ENCODE measurements around the gene CLDN12. TPM values are rescaled to one million over a fixed set of nuclear protein-coding genes. Genes with fewer than 3 reads are reported as not detected.

CLDN12 gene
- total and polyA plus RNA-seq, 2 of the 13 experiments (the other 11 are each of a cell fraction or from before 2014, with no cell fraction given), result 44.1 to 114 TPM

- no peak for TF ChIP-seq ZNF746 (CRISPR knock-in tag; IDR thresholded peaks at IDR 0.05)
- TF ChIP-seq NBN (conservative IDR thresholded peaks at IDR 0.05), result no peak
- no peak; the same call in 1 of the 2 replicates for TF ChIP-seq ZNF362 (CRISPR knock-in tag; IDR thresholded peaks at IDR 0.05; ENCODE audit: borderline replicate concordance)
- no peak for TF ChIP-seq ZNF7 (CRISPR knock-in tag; IDR thresholded peaks at IDR 0.05)
- peak; percentile 89 for TF ChIP-seq ZNF574 (CRISPR knock-in tag; IDR thresholded peaks at IDR 0.05)
- peak; percentile 30; the same call in 1 of the 2 replicates for TF ChIP-seq SMYD3 (CRISPR knock-in tag; IDR thresholded peaks at IDR 0.05)
- peak; percentile 71; the same call in 1 of the 2 replicates for TF ChIP-seq NR2C2 (CRISPR knock-in tag; IDR thresholded peaks at IDR 0.05; ENCODE audit: borderline replicate concordance)
- TF ChIP-seq ZNF781 (CRISPR knock-in tag; IDR thresholded peaks at IDR 0.05; ENCODE audit: borderline replicate concordance, not compliant biosample characterization), result no peak
- TF ChIP-seq GABPB1 (CRISPR knock-in tag; IDR thresholded peaks at IDR 0.05), result peak; percentile 96
- TF ChIP-seq PCBP2 (optimal IDR thresholded peaks at IDR 0.05; ENCODE audit: low read depth, low read length, poor library complexity, severe bottlenecking), result no peak
- TF ChIP-seq ZFX (CRISPR knock-in tag; IDR thresholded peaks at IDR 0.05; ENCODE audit: low read depth), result peak; percentile 56
- TF ChIP-seq ZNF501 (CRISPR knock-in tag; IDR thresholded peaks at IDR 0.05), result peak; percentile 90
- TF ChIP-seq IRF2 (CRISPR knock-in tag; IDR thresholded peaks at IDR 0.05), result peak; percentile 67; the same call in 1 of the 2 replicates
- no peak for TF ChIP-seq ZNF329 (CRISPR knock-in tag; IDR thresholded peaks at IDR 0.05; ENCODE audit: low read depth)
- TF ChIP-seq ZNF850 (CRISPR knock-in tag; conservative IDR thresholded peaks at IDR 0.05), result no peak
- peak; percentile 66; the same call in 1 of the 2 replicates for TF ChIP-seq FOXA3 (CRISPR knock-in tag; IDR thresholded peaks at IDR 0.05)
- peak; percentile 88 for TF ChIP-seq POLR2G (IDR thresholded peaks at IDR 0.05; ENCODE audit: low read depth, low read length)
- no peak for TF ChIP-seq RAD21 (CRISPR knock-in tag; IDR thresholded peaks at IDR 0.05)
- TF ChIP-seq ZNF674 (CRISPR knock-in tag; IDR thresholded peaks at IDR 0.05; ENCODE audit: low read depth), result no peak
- TF ChIP-seq IKZF4 (CRISPR knock-in tag; IDR thresholded peaks at IDR 0.05; ENCODE audit: borderline replicate concordance, low read depth, not compliant biosample characterization), result no peak
- TF ChIP-seq ZBTB8A (CRISPR knock-in tag; IDR thresholded peaks at IDR 0.05; ENCODE audit: borderline replicate concordance, low read depth), result no peak
- TF ChIP-seq, protein P1, sequence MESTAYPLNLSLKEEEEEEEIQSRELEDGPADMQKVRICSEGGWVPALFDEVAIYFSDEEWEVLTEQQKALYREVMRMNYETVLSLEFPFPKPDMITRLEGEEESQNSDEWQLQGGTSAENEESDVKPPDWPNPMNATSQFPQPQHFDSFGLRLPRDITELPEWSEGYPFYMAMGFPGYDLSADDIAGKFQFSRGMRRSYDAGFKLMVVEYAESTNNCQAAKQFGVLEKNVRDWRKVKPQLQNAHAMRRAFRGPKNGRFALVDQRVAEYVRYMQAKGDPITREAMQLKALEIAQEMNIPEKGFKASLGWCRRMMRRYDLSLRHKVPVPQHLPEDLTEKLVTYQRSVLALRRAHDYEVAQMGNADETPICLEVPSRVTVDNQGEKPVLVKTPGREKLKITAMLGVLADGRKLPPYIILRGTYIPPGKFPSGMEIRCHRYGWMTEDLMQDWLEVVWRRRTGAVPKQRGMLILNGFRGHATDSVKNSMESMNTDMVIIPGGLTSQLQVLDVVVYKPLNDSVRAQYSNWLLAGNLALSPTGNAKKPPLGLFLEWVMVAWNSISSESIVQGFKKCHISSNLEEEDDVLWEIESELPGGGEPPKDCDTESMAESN (CRISPR knock-in tag; conservative IDR thresholded peaks at IDR 0.05), result no peak
- TF ChIP-seq SP2 (CRISPR knock-in tag; IDR thresholded peaks at IDR 0.05), result 0 out of 2 replicates have a peak, but pooled peaks have one; percentile 18
- peak; percentile 95 for TF ChIP-seq CEBPG (CRISPR knock-in tag; IDR thresholded peaks at IDR 0.05)
These were observed at the start of gene CLDN12 (continued) for GRCh38 chr7:90403174-90404113.

Data from HepG2 (cell line).